ENCODE measurements around the gene CARS1.
"Not testable (repeated sequence)": the region's sequence is repeated elsewhere in the genome, so short reads cannot be mapped to it uniquely, and the experiment has no call there.

DNA sequence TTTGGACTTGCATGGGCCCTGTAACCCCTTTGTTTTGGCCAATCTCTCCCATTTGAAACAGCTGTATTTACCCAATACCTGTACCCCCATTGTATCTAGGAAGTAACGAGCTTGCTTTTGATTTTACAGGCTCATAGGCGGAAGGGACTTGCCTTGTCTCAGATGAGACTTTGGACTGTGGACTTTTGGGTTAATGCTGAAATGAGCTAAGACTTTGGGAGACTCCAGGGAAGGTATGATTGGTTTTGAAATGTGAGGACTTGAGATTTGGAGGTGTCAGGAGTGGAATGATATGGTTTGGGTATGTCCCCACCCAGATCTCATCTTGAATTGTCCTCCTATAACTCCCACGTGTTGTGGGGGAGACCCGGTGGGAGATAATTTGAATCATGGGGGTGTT is 6.2 kb upstream of the CARS1 start:
- not testable (repeated sequence) for TF ChIP-seq SP1 (IDR thresholded peaks at IDR 0.05); SUZ12 (IDR thresholded peaks at IDR 0.05); ZNF384 (IDR thresholded peaks at IDR 0.05); BHLHE40 (IDR thresholded peaks at IDR 0.05; ENCODE audit: borderline replicate concordance); NFRKB (IDR thresholded peaks at IDR 0.05); L3MBTL2 (conservative IDR thresholded peaks at IDR 0.05); ELF4 (IDR thresholded peaks at IDR 0.05)
